K562 (cell line): ENCODE data around the gene NPB. TPM values are rescaled to one million over a fixed set of nuclear protein-coding genes. Genes with fewer than 3 reads are reported as not detected.

Experiments
- ATAC-seq: fragments of 200-7000 bp; cut with Tn5 transposase; 3 replicates; pipeline ENCODE4 v1.9.1; 2020; ENCODE audit warnings: moderate library complexity
- BruUV-seq: library from RNA; stranded (reverse); fragments of 400-500 nt; replicated peaks from 2 replicates; lab custom pipeline; 2021; lab: Mats Ljungman, UMichigan
- CTCF ChIA-PET: fragments of 300-600 bp; formaldehyde crosslinking; extraction: SDS; loops from one replicate; lab custom pipeline; 2021; ENCODE audit warnings: low intra/inter-chr PET ratio; lab: Yijun Ruan, JAX
- POLR2A ChIA-PET: fragments of 300-600, 350-650 bp; sonication (Branson Sonifier 250); formaldehyde crosslinking; extraction: SDS; loops from one replicate; lab custom pipeline; 2021; ENCODE audit warnings: antibody characterized with exemption, inconsistent platforms; lab: Yijun Ruan, JAX
- DNase-seq, 4 experiments: peaks; one replicate each; pipeline versions ENCODE4 v3.0.0 to v3.0.0-alpha.2; 2011 to 2018; ENCODE audit warnings: low spot score in 3 of 4, mixed read lengths in 3 of 4; ENCODE audit errors: extremely low read depth in 1 of 4
- FAIRE-seq: peaks from 2 replicates; lab custom pipeline; 2011; peaks lifted over from hg19 to GRCh38; lab: Jason Lieb, UNC
- H2AFZ ChIP-seq: 2 replicates; pipeline ENCODE4 v1.6.0; 2011; ENCODE audit warnings: low read depth, low read length, control low read depth, inconsistent platforms
- H3K27ac ChIP-seq: fragments of 200-600 bp; 3 replicates; pipeline ENCODE4 v1.8.0; 2011; ENCODE audit warnings: low read depth, mild to moderate bottlenecking, control low read depth, inconsistent platforms, low read length, moderate library complexity, mixed read lengths; ENCODE audit errors: extremely low read depth
- H3K27me3 ChIP-seq, 2 experiments: fragments of 300-600 bp in 1 of 2; 2 replicates in 1 of 2; 3 replicates in 1 of 2; pipeline versions ENCODE4 v1.6.0 to v1.8.0; 2011; ENCODE audit warnings: inconsistent platforms in 2 of 2, low read length in 2 of 2, mild to moderate bottlenecking in 1 of 2, mixed read lengths in 1 of 2, moderate library complexity in 1 of 2; ENCODE audit not compliant: control insufficient read depth in 2 of 2, insufficient read depth in 2 of 2
- H3K36me3 ChIP-seq: fragments of 300-600 bp; 3 replicates; pipeline ENCODE4 v1.8.0; 2011; ENCODE audit warnings: mild to moderate bottlenecking, low read length, inconsistent platforms; ENCODE audit not compliant: control insufficient read depth, insufficient read depth
- H3K4me1 ChIP-seq, 2 experiments: fragments of 200-600 bp in 1 of 2; replicated peaks in 1 of 2; 2 replicates in 1 of 2; 3 replicates in 1 of 2; pipeline versions ENCODE4 v1.5.1 to v1.8.0; 2011; ENCODE audit warnings: inconsistent platforms in 2 of 2, low read length in 2 of 2, mild to moderate bottlenecking in 1 of 2, mixed read lengths in 1 of 2, moderate library complexity in 1 of 2; ENCODE audit not compliant: control insufficient read depth in 2 of 2, insufficient read depth in 2 of 2
- H3K4me2 ChIP-seq: 2 replicates; pipeline ENCODE4 v1.6.1; 2011; ENCODE audit warnings: low read length, control low read depth, inconsistent platforms, mixed read lengths; ENCODE audit not compliant: insufficient read depth
- H3K4me3 ChIP-seq: fragments of 200-600 bp; sonication (generic), shearing (Covaris generic); 2 replicates; pipeline ENCODE4 v1.5.1; 2016; ENCODE audit warnings: control low read depth, inconsistent platforms
- H3K79me2 ChIP-seq: fragments of 200-600 bp; 3 replicates; pipeline ENCODE4 v1.8.0; 2011; ENCODE audit warnings: low read length, inconsistent platforms; ENCODE audit not compliant: control insufficient read depth, insufficient read depth
- H3K9ac ChIP-seq, 2 experiments: 2 replicates each; pipeline versions ENCODE4 v1.6.0 to v1.6.1; 2011; ENCODE audit warnings: low read depth in 2 of 2, low read length in 2 of 2, control low read depth in 1 of 2, inconsistent platforms in 1 of 2, mild to moderate bottlenecking in 1 of 2, mixed read lengths in 1 of 2; ENCODE audit not compliant: insufficient read depth in 1 of 2
- H3K9me1 ChIP-seq: one replicate; pipeline ENCODE4 v1.6.0; 2011; ENCODE audit warnings: inconsistent platforms, mild to moderate bottlenecking, low read length, moderate library complexity; ENCODE audit not compliant: control insufficient read depth, insufficient read depth
- H3K9me3 ChIP-seq: replicated peaks from 2 replicates; pipeline ENCODE4 v1.5.1; 2011; ENCODE audit warnings: low read depth, low read length, inconsistent platforms; ENCODE audit not compliant: control insufficient read depth, insufficient read depth
- H4K20me1 ChIP-seq: replicated peaks from 2 replicates; pipeline ENCODE4 v1.6.1; 2011; ENCODE audit warnings: low read length, inconsistent platforms, mixed read lengths; ENCODE audit not compliant: control insufficient read depth, insufficient read depth
- CBFA2T3 ChIP-seq: fragments of 450-650 bp; IDR thresholded peaks from 2 replicates; pipeline ENCODE4 v1.6.1; 2017
- CREM ChIP-seq: IDR thresholded peaks from 2 replicates; pipeline ENCODE4 v1.6.1; 2014; ENCODE audit warnings: antibody characterized with exemption, low read depth
- CUX1 ChIP-seq: fragments of 200-800 bp; sonication (Bioruptor generic); IDR thresholded peaks from 2 replicates; pipeline ENCODE4 v1.6.1; 2016; ENCODE audit warnings: missing genetic modification characterization, missing compliant biosample characterization
- HNRNPL ChIP-seq: fragments of 200-400 bp; formaldehyde crosslinking; IDR thresholded peaks from 2 replicates; pipeline ENCODE4 v1.6.1; 2017; ENCODE audit warnings: low read depth, mild to moderate bottlenecking, low read length
- KDM1A ChIP-seq, 2 experiments: fragments of 450-650 bp; IDR thresholded peaks; 2 replicates each; pipeline ENCODE4 v1.6.1; 2016; ENCODE audit warnings: mild to moderate bottlenecking in 2 of 2
- L3MBTL2 ChIP-seq: fragments of 450-650 bp; IDR thresholded peaks from 2 replicates; pipeline ENCODE4 v1.6.1; 2016; ENCODE audit warnings: mild to moderate bottlenecking, moderate library complexity
- MAX ChIP-seq: sonication (generic); formaldehyde crosslinking; IDR thresholded peaks from 2 replicates; pipeline ENCODE4 v1.9.0; 2022; ENCODE audit warnings: mild to moderate bottlenecking, missing genetic modification reagents
- MEF2A ChIP-seq: IDR thresholded peaks from 2 replicates; pipeline ENCODE4 v1.6.1; 2011; ENCODE audit warnings: low read depth, mild to moderate bottlenecking, low read length, moderate library complexity; ENCODE audit not compliant: control insufficient read depth
- MTA1 ChIP-seq: fragments of 450-650 bp; IDR thresholded peaks from 2 replicates; pipeline ENCODE4 v1.6.1; 2017; ENCODE audit warnings: borderline replicate concordance
- RBFOX2 ChIP-seq: fragments of 200-400 bp; formaldehyde crosslinking; IDR thresholded peaks from 2 replicates; pipeline ENCODE4 v1.6.1; 2017; ENCODE audit warnings: low read depth, mild to moderate bottlenecking, low read length, moderate library complexity
- TFAP4 ChIP-seq: sonication (generic); formaldehyde crosslinking; IDR thresholded peaks from 2 replicates; pipeline ENCODE4 v1.8.0; 2022; ENCODE audit warnings: missing genetic modification reagents, mild to moderate bottlenecking, moderate library complexity, borderline replicate concordance
- WGBS: fragments of 100-300 bp; shearing (Covaris generic); methylation state at CpG from one replicate; pipeline ENCODE4 v1.1.6; 2016; ENCODE audit warnings: low coverage, mixed read lengths; ENCODE audit not compliant: insufficient coverage; ENCODE audit errors: missing lambda C conversion rate; 5-methylcytosine and 5-hydroxymethylcytosine counted together
- in situ Hi-C: fragments of 300-500 bp; cut with MboI; formaldehyde crosslinking; loops from 4 replicates; pipeline ENCODE4 v1.15.0; 2018; ENCODE audit warnings: inconsistent platforms, mixed read lengths
- intact Hi-C: fragments of 100-400 bp; cut with micrococcal nuclease; formaldehyde crosslinking; loops from 2 replicates; pipeline ENCODE4 v1.14.2; 2022
- polyA plus RNA-seq, 8 experiments: library from polyadenylated mRNA; depleted of rRNA in 4 of 8; stranded (reverse) in 5 of 8; unstranded in 3 of 8; fragments of >200 nt; fragmentation: Nextera tagmentation in 2 of 8; fragmentation: Illumina TruSeq in 1 of 8; extraction: Ambion mirVana in 2 of 8; extraction: Trizol in 1 of 8; gene quantifications; 2 replicates each; pipeline versions ENCODE4 v1.2.1 to v1.2.3, GENCODE V29; 2011 to 2014; ENCODE audit warnings: inconsistent platforms in 1 of 8, missing spikeins in 1 of 8
- total RNA-seq, 7 experiments: library from RNA; depleted of rRNA in 6 of 7; stranded (reverse); fragments of >200 nt in 6 of 7; fragmentation: Illumina TruSeq in 2 of 7; extraction: Trizol in 2 of 7; gene quantifications; 2 replicates each; pipeline versions ENCODE4 v1.2.1 to v1.2.3, GENCODE V29; 2011 to 2021; ENCODE audit warnings: low replicate concordance in 1 of 7
- TF ChIP-seq, protein P1 (sequence below): IDR thresholded peaks from 2 replicates; pipeline ENCODE4 v1.6.1; 2011; ENCODE audit warnings: borderline replicate concordance, low read depth, mild to moderate bottlenecking, moderate library complexity, low read length; ENCODE audit not compliant: insufficient read depth, poor library complexity, severe bottlenecking

NPB gene
- total and polyA plus RNA-seq, 9 of the 15 experiments (the other 6 are each of a cell fraction or from before 2014, with no cell fraction given): 0.03 to 0.61 (median 0.14) TPM; not detected in 2

GRCh38 chr17:81941484-81942166, 39.6 kb downstream of the NPB start:
- intact Hi-C loops: no loop called here
- CTCF ChIA-PET: no interaction called here
- BruUV-seq: no TSS peak
- peak; percentile 70; the same call in 1 of the 2 replicates for TF ChIP-seq HNRNPL
- TF ChIP-seq RBFOX2: 0 out of 2 replicates have a peak, but pooled peaks have one; percentile 14
- peak; percentile 24; the same call in 1 of the 2 replicates for TF ChIP-seq MAX (CRISPR knock-in tag)
- no peak for TF ChIP-seq MTA1
- TF ChIP-seq TFAP4 (CRISPR knock-in tag): 0 out of 2 replicates have a peak, but pooled peaks have one; percentile 20
- TF ChIP-seq CBFA2T3: 0 out of 2 replicates have a peak, but pooled peaks have one; percentile 13
- TF ChIP-seq MEF2A: peak; percentile 80; the same call in 1 of the 2 replicates
- no peak for TF ChIP-seq CUX1 (CRISPR knock-in tag)
- TF ChIP-seq, protein P1, sequence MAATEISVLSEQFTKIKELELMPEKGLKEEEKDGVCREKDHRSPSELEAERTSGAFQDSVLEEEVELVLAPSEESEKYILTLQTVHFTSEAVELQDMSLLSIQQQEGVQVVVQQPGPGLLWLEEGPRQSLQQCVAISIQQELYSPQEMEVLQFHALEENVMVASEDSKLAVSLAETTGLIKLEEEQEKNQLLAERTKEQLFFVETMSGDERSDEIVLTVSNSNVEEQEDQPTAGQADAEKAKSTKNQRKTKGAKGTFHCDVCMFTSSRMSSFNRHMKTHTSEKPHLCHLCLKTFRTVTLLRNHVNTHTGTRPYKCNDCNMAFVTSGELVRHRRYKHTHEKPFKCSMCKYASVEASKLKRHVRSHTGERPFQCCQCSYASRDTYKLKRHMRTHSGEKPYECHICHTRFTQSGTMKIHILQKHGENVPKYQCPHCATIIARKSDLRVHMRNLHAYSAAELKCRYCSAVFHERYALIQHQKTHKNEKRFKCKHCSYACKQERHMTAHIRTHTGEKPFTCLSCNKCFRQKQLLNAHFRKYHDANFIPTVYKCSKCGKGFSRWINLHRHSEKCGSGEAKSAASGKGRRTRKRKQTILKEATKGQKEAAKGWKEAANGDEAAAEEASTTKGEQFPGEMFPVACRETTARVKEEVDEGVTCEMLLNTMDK: peak; percentile 61
- 0 out of 2 replicates have a peak, but pooled peaks have one; percentile 4 for TF ChIP-seq CREM
- no peak for TF ChIP-seq L3MBTL2
- peak in 1 of 2 experiments; percentile 73; a peak in 2 of 4 replicates for TF ChIP-seq KDM1A (IDR thresholded peaks at IDR 0.05)

More at GRCh38 chr17:81941484-81942166, 39.6 kb downstream of the NPB start:
- Histone ChIP-seq H2AFZ (peak overlapping the region; percentile 55; the same call in 1 of the 2 replicates), H3K4me3 (no peak overlapping the region), H3K27ac (no peak overlapping the region), H3K27me3 (no peaks in the 10 kb centered on the region), H3K4me1 (peaks cover 0 to 52% of the 10 kb centered on the region in 2 experiments; a peak in 3 of 5 replicates), H3K9ac (peak overlapping the region in 1 of 2 experiments; percentile 55; a peak in 1 of 4 replicates), H3K79me2 (peaks cover 5% of the 10 kb centered on the region), H3K36me3 (no peaks in the 10 kb centered on the region), H4K20me1 (no peaks in the 10 kb centered on the region), H3K9me3 (no peaks in the 10 kb centered on the region), H3K4me2 (peak overlapping the region; percentile 18; the same call in 1 of the 2 replicates), H3K9me1 (no peaks in the 10 kb centered on the region)
- no peak for FAIRE-seq
- POLR2A ChIA-PET: interaction anchor here (0.6 to 1.5 kb wide), 4 partner anchors 12 to 306 kb away, joined by 3 to 8 read pairs (median 5); no protein-coding TSS in a partner anchor
- ATAC-seq: no peak
- no peak for DNase-seq
- WGBS: 43% methylated on average over 27 of the region's 30 CpGs
- in situ Hi-C loops: no loop called here
